HPDE6-E6E7 (cell line): ENCODE results near the gene TMEM134.

Source experiments
- DNase-seq: peaks from one replicate; pipeline ENCODE4 v3.0.0; 2011; ENCODE audit warnings: missing footprints; ENCODE audit errors: extremely low spot score

Gene TMEM134

DNA sequence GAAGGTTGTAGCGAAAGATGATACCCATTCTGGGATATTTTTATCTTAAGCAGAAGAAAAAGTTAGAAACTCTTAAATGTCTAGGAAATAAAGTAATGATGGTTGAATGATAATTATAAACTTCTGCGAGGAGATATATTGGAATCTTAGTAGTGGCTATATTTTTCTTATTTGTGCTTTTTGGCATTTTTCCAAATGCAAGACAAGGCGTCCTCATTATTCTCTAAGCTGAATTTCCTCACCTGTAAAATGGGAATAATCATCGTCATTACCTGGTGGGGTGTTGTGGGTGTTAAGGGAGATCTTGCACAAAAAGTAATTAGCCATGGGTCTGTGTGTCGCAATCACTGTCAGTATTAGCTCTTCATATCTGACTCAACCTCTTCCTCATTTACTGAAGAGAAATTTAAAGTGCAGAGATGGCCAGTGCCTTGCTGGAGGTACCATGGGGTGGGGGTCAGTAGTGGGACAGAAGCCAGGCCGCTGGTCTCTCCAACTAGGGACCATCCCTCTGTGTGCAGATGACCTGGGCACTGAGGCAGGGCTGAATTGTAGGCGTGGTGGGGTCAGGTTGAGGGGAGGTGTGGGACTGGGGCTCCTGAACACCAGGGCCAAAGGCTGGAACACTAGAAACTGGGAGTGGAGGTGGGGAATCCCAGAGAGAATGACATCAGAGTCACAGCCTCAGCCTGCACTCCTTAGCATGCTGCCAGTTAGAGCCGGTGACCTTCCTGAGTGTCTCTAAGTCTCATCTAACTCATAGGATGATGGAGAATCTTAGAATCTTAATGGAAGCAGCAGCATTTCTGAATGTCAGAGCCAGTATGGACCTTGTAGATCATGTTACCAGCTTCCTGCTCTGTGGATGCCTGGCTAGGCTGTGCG, 32.0 kb upstream of the TMEM134 start:
- DNase-seq = no peak

DNA sequence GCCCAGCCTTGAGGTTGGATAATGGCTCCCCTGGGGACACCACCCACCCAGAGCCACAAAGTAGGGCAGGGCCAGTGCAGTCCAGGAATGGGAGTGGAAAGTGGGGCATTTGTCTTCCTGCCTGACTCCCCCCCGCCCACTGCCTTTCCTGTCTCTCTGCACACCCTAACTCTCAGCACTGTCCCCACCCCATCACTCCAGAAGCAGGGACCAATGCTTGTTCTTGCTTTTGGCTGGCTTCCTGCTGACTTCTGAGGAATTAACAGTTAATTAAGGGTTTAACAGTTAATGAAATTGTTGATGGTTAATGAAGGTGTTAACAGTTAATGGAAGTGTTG, 31.4 kb upstream of the TMEM134 start:
- no peak for DNase-seq

DNA sequence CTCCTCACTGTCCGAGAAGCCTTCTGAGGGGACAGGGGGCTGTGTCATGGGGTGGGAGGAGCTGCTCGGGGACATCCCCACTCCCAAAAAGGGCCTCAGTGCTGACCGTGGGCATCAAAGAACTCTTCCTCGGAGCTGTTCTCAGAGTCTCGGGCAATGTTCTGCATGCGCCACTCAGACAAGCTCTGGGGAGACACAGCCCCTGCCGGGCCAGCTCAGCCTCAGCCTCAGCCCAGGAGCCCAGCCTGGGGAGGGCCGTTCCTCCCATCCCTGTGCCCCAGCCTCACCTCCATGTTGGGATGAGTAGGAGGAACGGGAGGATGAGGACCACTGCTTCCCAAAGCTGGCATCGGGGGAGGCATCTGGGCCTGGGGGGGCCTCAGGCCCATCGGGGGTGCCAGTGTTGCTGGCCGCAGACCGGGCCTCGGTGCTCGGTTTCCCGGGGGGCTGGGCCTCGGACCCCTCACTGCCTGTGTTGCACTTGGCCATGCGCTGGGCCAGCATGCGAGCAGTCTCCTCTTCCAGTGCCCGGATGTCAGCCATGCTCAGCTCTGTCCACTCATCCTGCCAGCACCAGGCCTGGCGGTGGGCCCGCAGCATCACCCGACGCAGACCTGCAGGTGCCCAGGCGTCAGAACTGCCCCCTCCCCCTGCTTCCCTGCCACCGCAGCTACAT, 30.9 kb upstream of the TMEM134 start:
- DNase-seq = no peak

DNA sequence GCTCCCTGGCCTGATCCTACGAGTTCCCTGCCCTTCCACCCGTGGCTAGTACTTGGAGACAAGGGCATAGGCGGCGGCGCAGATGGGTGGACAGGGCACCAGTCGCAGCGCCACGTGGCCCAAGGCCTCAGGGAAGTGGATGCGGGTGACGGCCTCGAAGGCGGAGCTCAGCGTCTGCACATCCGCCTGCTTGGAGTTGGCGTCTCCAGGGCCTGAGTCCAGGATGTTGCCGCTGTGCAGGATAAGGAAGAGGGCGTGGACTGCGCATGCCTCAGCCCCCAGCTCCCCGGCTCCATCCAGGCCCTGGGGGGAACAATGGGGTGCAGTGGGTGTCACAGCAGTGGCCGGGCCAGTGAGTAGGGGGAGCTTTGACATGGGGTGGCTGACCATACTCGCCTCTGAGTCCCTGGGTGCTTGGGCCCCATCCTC, 29.5 kb upstream of the TMEM134 start:
- no peak for DNase-seq

DNA sequence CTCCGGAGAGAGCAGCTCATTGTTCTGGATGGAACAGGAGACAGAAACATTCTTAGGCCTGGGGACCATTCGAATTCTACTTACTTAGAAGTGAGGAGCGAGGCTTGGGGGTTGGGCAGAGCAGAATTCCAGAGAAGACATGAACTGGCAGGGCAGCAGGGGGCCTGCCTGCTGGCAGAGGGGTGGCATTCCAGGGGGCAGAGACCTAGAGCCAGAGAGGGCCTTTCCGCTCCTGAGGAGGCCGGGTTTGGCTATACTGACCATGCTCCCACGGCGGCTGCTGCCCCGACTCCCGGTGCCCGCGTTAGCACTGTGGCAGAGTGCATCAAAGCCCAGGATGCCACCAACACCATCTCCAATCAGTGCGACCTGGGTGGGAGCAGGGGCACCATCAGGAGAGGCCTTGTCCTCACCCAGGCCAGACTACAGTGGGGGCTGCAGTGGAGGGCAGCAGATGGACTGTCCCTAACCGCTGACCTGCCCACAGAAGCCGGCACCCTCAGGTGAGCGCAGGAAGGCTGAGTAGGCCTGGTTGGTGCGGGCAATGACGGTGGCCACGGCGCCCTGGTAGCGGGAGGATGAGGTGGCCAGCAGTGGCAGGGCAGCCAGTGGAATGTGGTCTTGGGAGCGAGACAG, 28.7 kb upstream of the TMEM134 start:
- DNase-seq = no peak

DNA sequence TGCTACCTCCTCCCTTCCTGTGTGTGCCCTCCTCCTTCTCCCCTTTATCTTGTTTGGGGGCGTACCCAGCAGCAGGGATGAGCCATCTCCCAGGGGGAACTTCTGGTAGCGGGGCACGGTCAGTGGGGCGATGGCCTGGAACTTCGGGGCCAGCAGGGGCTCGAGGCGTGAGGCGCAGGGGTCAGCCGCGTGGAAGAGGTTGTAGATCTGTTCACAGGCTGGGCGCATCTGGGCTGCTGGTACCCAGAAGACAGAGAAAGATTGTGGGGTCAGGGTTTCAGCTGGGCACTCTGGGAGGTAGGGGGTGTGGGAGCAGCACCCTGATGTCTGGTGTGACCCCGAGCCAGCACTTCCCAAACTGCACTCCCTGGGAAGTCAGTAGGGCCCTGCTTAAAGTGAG, 27.1 kb upstream of the TMEM134 start:
- no peak for DNase-seq

DNA sequence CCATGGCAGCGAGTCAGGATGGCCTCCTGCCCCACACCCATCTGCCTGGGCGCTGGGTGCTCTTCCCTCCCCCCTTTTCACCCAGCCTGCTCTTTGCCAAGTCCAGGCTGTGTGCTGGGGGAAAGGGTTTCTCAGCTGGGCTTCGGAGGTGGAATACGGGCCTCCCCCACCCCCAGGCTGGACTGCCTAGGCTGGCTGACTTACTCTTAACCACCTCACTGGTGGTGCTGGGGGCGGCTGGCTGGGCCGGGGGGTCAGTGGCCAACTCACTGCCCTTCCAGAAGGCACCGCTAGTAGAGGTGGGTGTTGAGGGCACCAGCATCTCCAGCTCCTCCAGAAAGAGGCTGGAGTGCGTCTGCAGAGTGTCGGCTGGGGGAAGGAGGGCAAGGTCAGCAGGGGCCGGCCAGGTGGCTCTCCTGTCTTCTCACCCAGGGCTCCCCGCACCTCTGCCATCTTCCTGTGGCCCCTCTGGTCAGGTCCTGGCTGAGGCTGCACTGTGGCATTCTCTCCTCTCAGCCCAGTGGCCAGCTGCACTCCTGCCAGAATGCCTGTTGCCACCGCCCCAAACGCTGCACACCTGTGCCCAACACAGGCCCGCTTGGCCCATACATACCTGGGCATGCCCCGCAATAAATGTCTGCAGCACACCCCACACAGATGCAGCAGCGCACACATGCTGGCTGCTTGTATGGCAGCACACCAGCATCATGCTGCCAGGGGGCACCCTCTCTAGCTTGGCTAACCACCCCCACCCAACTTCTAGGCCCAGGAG, 26.4 kb upstream of the TMEM134 start:
- no peak for DNase-seq

DNA sequence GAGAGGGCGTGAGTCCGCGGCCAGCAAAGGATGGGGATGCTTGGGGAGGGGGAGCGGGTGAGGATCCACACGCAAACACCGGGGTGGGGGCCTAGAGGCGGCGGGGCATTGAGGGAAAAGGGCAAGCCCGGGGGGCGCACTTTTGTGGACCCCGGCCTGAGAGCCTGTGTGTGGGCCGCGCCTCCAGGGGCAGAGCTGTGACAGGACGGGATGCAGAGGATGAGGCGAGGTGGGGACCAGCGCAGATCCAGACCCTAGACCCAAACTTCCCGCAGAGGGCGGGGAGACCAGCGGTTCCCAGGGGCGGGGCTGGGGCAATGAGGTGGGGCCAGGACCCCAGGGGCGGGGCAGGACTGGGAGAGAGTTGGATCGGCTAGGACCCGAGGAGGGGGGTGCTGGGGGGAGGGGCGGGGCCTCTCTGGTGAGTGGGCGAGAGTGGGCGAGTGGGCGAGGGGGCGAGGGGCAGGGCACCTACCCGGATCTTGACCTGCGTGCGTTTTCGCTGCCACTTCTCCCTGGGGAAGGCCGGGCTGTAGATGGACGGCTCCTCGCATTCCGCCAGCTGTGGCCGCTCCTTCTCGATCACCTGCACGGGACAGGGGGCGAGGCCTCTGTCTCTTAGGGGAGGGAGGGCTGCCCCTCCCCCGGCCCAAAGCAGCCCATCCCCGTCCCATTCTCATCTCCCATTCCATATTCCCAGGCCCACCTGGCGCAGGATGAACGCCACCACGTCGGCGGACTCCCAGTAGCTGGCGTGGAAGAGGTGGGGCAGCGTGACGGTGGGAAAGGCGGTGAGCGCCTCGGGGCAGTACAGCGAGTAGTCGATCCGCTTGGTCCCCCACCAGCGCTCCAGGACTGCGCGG, 25.6 kb upstream of the TMEM134 start:
- DNase-seq = no peak

DNA sequence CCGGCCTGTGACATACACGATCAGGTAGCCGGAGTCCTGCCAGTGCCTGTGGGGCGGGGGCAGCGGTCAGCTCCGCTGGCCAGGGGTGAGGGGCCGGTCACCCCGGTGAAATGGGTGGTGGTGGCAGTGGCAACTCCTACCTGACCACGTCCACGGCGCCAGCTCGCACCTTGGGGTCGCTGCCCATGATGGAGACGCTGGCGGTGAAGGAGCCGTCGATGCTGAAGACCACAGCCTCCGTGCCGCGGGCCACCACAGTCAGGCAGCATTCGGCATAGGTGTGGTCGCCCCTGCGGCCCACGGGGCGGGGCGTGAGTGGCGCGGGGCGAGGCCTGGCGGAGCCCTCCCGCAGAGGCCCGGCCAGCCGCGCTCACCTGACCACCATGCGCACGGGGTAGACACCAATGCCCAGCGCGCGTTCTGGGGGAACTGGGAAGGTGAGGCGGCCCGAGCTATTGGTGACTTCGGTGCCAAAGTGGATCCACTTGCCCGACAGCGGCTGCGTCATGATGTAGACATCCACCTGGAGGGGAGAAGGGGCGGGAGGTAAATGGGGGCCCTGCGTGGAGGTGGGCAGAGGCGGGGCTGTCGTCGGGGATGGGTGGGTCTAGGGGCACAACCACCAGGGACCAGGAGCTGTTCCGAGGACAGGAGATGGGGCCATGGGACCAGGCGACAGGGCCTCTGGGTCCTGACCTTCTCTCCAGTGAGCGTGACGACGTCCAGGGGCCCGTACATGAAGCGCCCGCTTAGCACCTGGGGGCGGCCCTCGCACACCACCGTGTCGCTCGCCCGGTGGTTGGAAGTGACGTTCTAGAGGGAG, 24.7 kb upstream of the TMEM134 start:
- DNase-seq = no peak

DNA sequence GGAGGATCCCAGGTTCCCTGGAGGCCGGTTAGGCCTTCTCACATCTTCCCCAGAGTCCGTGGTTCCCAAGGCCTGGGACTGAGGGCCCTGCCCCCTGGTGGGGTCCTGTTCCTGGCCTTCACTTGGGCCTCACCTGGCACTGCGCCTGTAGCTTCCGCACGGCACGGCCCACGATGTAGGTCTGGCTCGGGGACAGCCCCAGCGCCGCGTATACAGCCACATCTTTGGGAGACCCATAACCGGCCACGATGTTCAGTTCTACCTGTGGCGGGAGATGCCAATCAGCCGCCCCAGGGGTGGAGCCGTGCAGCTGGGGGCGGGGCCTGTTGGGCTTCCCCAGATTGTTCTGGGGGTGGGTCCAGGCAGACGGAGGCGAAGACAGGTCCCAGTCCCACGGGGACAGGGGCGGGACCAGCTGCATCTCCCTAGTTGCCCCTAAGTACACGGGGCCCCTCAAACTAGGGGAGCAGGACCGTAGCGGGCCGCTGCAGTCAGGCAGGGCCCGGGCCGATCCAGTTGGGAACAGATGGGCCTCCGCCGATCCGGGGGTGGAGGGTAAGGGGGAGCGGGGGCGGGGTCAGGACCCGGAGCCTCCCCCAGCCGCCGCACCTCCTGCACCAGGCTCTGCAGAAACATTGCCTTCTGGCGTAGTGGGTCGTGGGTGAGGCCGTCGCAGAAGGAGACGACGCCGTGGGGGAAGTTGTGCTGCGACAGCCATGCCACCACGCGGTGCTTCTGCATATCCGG, 23.9 kb upstream of the TMEM134 start:
- no peak for DNase-seq

DNA sequence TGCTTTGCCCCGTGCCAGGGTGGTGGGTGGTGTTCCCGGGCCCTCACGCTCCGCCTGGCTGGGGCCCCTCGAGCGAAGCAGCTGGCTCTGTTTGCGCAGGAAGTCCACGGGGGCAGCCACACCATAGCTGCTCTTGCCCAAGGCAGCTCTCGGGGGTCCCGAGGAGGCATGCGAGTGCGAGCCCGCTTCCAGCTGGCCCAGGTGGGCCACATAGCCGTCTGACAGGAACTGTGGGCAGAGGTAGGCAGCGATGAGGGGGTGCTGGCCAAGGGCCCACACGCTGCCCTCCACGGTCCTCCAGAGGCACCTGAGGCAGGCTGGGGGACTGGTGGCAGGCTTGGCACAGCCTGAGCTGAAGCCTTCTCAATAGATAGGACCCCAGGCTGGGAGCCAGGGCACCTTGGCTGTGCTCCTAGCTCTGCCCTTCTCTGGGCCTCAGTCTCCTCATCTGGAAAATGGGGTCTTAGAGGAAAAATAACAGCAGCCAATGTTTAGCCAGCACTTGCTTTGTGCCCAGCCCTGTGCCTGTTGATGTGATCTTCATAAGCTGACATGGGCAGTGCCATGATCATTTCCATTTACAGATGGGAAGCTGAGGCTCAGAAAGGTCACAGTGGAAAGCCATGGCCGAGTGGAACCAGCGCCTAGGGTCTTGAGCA, 23.1 kb upstream of the TMEM134 start:
- no peak for DNase-seq

DNA sequence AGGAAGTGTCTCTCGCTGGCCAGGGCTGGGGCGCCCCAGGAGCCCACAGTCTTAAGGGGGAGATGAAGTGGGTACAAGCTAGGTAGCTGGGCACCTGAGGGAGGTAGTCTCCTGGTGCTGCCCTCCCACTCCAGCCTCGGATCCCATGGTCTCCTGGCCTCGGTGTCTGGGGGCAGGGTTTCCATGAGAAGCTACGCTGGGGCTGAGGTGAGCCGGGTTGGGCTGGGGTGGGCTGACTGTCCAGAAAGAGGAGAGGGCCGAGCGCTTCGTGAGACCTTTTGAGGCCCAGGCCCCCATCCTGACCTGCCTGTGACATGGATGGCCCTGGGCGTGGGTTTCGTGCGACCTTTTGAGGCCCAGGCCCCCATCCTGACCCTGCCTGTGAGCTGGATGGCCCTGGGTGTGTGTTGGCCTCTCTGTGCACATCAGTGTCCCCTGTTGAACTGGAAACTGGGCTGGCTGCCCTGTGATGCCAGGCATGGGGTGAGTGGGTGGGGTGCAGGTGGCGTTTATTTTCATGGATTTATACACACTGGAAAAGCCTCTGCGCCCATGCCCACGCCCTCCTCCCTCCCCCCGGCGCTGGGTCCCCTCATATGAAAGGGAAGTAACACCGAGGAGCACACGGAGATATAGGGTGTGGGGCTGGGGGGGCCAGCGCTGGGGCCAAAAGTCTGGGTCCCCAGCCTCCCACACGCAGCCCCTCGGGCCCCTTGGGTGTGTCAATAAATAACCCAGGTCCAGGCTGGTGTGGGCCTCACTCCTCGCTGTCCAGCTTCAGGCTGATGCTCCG, 22.4 kb upstream of the TMEM134 start:
- DNase-seq = no peak

DNA sequence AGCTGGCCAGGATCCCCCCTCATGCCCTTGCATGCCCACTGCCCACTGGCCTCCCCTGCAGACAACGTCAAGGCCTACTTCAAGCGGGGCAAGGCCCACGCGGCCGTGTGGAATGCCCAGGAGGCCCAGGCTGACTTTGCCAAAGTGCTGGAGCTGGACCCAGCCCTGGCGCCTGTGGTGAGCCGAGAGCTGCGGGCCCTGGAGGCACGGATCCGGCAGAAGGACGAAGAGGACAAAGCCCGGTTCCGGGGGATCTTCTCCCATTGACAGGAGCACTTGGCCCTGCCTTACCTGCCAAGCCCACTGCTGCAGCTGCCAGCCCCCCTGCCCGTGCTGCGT, 21.6 kb upstream of the TMEM134 start:
- DNase-seq = no peak

DNA sequence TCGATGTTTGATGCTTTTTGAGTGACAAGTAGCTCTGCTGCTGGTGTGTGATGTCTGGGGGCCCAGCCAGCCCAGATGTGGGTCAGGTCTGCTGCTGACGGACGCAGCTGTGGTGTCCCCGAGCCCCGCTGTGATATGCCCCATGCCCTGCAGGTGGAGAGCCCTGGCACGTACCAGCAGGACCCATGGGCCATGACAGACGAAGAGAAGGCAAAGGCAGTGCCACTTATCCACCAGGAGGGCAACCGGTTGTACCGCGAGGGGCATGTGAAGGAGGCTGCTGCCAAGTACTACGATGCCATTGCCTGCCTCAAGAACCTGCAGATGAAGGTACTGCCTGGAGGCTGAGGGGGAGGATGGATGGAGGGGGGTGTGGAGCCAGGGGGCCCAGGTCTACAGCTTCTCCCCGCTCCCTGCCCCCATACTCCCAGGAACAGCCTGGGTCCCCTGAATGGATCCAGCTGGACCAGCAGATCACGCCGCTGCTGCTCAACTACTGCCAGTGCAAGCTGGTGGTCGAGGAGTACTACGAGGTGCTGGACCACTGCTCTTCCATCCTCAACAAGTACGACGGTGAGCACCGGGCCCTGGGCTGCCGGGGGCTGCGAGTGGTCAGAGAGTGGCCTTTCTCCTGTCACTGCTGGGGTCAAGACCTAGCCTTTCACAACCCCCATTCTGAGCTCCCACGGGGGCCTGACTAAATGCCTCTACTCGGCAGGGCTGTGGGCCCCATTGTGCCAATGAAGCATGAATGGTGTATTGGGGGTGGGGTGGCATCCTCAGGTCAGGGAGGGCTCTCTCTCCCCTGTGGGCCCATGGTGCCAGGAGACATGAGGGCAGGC, 21.1 kb upstream of the TMEM134 start:
- DNase-seq = no peak

DNA sequence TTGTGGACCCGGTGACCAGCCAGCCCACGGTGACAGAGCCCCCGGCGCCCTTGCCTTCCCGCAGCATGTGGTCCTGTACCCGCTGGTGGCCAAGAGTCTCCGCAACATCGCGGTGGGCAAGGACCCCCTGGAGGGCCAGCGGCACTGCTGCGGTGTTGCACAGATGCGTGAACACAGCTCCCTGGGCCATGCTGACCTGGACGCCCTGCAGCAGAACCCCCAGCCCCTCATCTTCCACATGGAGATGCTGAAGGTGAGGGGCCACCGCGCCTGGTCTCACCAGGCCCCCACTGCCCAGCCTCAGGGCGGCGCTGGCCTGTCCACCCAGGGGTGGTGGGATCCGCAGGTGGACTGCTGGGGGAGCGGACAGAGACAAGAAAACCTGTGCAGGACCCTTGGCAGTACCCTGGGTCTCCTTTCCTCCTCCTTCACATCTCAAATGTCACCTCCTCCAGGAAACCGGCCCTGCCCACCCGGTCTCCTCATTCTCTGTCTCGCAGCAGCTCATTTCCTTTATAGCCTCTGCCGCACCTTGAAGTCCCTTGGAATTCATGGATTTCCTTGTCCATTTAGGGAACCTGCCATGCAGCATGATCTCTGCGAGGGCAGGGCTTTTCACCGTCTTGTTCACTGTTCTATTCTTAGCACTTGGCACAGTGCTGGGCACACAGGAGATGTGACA, 20.3 kb upstream of the TMEM134 start:
- DNase-seq = no peak

DNA sequence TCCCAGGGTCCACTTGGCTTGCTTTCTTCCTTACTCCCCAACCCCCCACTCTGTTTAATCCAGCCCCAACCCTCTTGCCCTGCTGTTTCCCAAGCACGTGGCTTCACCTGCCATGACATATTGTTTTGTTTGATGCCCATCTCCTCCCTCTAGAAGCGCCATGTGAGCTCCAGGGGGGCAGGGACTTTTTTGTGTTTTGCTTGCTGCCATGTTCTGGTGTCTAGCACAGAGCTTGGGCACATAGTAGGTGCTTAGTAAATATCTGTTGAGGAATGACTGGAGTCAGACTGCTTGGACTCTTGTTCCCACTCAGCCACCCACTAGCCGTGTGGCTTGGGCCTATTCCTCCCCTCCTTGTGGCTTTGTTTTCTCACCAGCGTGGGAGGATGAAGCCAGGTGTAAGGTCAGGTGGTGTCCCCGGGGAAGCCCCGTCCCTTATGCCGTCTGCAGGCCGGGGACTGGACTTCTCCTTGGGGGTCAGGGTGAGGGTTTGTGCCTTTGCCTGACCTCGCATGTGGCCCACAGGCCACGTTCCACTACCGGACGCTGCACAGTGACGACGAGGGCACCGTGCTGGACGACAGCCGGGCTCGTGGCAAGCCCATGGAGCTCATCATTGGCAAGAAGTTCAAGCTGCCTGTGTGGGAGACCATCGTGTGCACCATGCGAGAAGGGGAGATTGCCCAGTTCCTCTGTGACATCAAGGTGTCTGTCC, 17.6 kb upstream of the TMEM134 start:
- DNase-seq = no peak
